ENCODE results near the gene DLG2.

Gene DLG2

GRCh38 chr11:84129961-84130576, 1497.1 kb downstream of the DLG2 start:
- DNase-seq (ENCODE audit: low read depth, low spot score): no peak

- no peak for DNase-seq (ENCODE audit: low read depth, low spot score)
Observed at GRCh38 chr11:84128840-84129239, 1498.3 kb downstream of the DLG2 start.

- DNase-seq (ENCODE audit: low read depth, low spot score): no peak
Observed at GRCh38 chr11:84117394-84117793, 1509.8 kb downstream of the DLG2 start.

GRCh38 chr11:84106541-84106940, 1520.6 kb downstream of the DLG2 start:
- no peak for DNase-seq (ENCODE audit: low read depth, low spot score)

GRCh38 chr11:84105148-84105547, 1522.0 kb downstream of the DLG2 start:
- DNase-seq (ENCODE audit: low read depth, low spot score): no peak

- no peak for DNase-seq (ENCODE audit: low read depth, low spot score)
Observed at GRCh38 chr11:84103096-84103495, 1524.0 kb downstream of the DLG2 start.

- DNase-seq (ENCODE audit: low read depth, low spot score): no peak
Observed at GRCh38 chr11:84097186-84097585, 1530.0 kb downstream of the DLG2 start.

- no peak for DNase-seq (ENCODE audit: low read depth, low spot score)
Observed at GRCh38 chr11:84091212-84091986, 1535.7 kb downstream of the DLG2 start.

GRCh38 chr11:84089072-84090057, 1537.8 kb downstream of the DLG2 start:
- no peak for DNase-seq (ENCODE audit: low read depth, low spot score)

GRCh38 chr11:84071851-84072250, 1555.3 kb downstream of the DLG2 start:
- no peak for DNase-seq (ENCODE audit: low read depth, low spot score)

- no peak for DNase-seq (ENCODE audit: low read depth, low spot score)
Observed at GRCh38 chr11:84069048-84069447, 1558.1 kb downstream of the DLG2 start.

- no peak for DNase-seq (ENCODE audit: low read depth, low spot score)
Observed at GRCh38 chr11:84061726-84062125, 1565.4 kb downstream of the DLG2 start.

GRCh38 chr11:84056653-84057376, 1570.3 kb downstream of the DLG2 start:
- DNase-seq (ENCODE audit: low read depth, low spot score): no peak

GRCh38 chr11:84045146-84045545, 1582.0 kb downstream of the DLG2 start:
- DNase-seq (ENCODE audit: low read depth, low spot score): no peak

GRCh38 chr11:84044706-84045105, 1582.4 kb downstream of the DLG2 start:
- no peak for DNase-seq (ENCODE audit: low read depth, low spot score)

GRCh38 chr11:84036664-84037194, 1590.4 kb downstream of the DLG2 start:
- DNase-seq (ENCODE audit: low read depth, low spot score): no peak

- no peak for DNase-seq (ENCODE audit: low read depth, low spot score)
Observed at GRCh38 chr11:84035645-84036044, 1591.5 kb downstream of the DLG2 start.

- no peak for DNase-seq (ENCODE audit: low read depth, low spot score)
Observed at GRCh38 chr11:84034484-84034883, 1592.7 kb downstream of the DLG2 start.

GRCh38 chr11:84024266-84024665, 1602.9 kb downstream of the DLG2 start:
- DNase-seq (ENCODE audit: low read depth, low spot score): no peak

GRCh38 chr11:84022695-84023094, 1604.4 kb downstream of the DLG2 start:
- no peak for DNase-seq (ENCODE audit: low read depth, low spot score)

- DNase-seq (ENCODE audit: low read depth, low spot score): no peak
Observed at GRCh38 chr11:84022201-84022600, 1604.9 kb downstream of the DLG2 start.

Measured in activated CD4-positive, CD25-positive, alpha-beta regulatory T cell treated with anti-CD3 and anti-CD28 coated beads, Interleukin-2, amount 50 U/mL, for 16 hours (primary cell).